WERI-Rb-1 (cell line): ENCODE results near the gene ACSS3.

Experiments used
- DNase-seq: peaks from one replicate; pipeline ENCODE4 v3.0.0-alpha.2; 2020
- H3K27ac ChIP-seq: fragments of 250-450 bp; sonication (Bioruptor Pico); 2 replicates; pipeline ENCODE4 v1.5.1; 2020; ENCODE audit warnings: mild to moderate bottlenecking, moderate library complexity
- H3K27me3 ChIP-seq: fragments of 250-450 bp; sonication (Bioruptor Pico); 2 replicates; pipeline ENCODE4 v1.5.1; 2021; ENCODE audit warnings: mild to moderate bottlenecking, low read depth, moderate library complexity; ENCODE audit not compliant: insufficient read depth, severe bottlenecking
- H3K36me3 ChIP-seq: fragments of 250-450 bp; sonication (Bioruptor Pico); 2 replicates; pipeline ENCODE4 v1.5.1; 2020; ENCODE audit warnings: mild to moderate bottlenecking, moderate library complexity
- H3K4me3 ChIP-seq: 2 replicates; pipeline ENCODE4 v1.5.1; 2011; ENCODE audit warnings: low read depth, mild to moderate bottlenecking, control low read depth, low read length
- H3K9me3 ChIP-seq: fragments of 250-450 bp; sonication (Bioruptor Pico); 2 replicates; pipeline ENCODE4 v1.5.1; 2021; ENCODE audit warnings: mild to moderate bottlenecking, moderate library complexity; ENCODE audit not compliant: severe bottlenecking
- TF ChIP-seq, protein P1 (sequence below): IDR thresholded peaks from 2 replicates; pipeline ENCODE4 v1.5.1; 2011; ENCODE audit warnings: low read depth, mild to moderate bottlenecking, control low read depth, inconsistent platforms, low read length

The ACSS3 gene

DNA sequence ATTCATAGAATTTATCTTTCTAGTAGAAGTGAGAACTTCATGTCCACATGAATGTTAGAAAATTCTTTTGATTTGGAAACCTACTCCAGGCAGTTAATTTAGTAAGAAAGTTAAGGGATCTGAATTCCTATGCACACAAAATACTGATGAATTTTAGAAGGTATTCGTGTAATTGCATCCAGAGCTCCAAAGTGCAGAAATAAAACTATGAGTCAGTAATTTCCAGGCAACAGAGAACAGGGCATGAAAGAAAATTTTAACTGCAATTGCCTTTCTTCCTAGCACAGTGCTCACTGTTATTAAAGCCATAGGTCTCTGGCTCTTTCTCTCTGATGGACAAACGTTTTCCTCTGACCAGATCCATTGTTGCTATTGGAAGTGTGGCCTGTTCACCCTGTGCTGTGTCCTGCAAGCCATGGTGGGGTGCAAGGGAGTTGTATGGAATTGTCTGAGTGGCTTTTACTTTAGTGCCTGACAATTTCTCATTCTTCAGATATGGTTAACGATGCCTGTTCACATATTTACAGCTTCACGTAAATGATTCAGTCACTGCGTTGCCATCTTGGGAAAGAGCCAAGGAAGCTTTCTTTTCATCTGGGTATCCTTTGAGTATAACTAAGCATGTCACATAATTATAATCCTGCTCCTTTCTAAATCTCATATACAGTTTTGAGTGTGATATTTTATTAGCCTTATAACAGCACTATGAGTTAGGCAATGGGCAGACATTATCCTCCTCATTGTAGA lies 145.1 kb downstream of the ACSS3 start:
- Histone ChIP-seq H3K27ac (no peak overlapping the region), H3K9me3 (no peaks in the 10 kb centered on the region), H3K4me3 (no peak overlapping the region), H3K27me3 (no peaks in the 10 kb centered on the region), H3K36me3 (no peaks in the 10 kb centered on the region)
- TF ChIP-seq, protein P1, sequence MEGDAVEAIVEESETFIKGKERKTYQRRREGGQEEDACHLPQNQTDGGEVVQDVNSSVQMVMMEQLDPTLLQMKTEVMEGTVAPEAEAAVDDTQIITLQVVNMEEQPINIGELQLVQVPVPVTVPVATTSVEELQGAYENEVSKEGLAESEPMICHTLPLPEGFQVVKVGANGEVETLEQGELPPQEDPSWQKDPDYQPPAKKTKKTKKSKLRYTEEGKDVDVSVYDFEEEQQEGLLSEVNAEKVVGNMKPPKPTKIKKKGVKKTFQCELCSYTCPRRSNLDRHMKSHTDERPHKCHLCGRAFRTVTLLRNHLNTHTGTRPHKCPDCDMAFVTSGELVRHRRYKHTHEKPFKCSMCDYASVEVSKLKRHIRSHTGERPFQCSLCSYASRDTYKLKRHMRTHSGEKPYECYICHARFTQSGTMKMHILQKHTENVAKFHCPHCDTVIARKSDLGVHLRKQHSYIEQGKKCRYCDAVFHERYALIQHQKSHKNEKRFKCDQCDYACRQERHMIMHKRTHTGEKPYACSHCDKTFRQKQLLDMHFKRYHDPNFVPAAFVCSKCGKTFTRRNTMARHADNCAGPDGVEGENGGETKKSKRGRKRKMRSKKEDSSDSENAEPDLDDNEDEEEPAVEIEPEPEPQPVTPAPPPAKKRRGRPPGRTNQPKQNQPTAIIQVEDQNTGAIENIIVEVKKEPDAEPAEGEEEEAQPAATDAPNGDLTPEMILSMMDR, result no peak
- DNase-seq, result no peak

DNA sequence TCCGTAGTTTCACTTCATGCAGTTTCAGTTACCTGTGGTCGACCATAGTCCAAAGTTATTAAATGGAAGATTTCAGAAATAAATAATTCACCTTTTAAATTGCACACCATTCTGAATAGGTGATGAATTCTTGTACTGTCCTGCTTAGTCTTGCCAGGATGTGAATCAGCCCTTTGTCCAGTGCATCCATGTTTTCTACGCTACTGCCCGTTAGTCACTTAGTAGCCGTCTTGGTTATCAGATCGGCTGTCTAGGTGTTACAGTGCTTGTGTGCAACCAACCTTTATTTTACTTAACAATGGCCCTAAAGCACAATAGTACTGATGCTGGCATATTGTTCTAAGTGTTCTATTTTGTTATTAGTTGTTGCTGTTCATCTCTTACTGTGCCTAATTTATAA lies 146.7 kb downstream of the ACSS3 start:
- no peaks in the 10 kb centered on the region for H3K27me3 ChIP-seq
- H3K27ac ChIP-seq, result no peak overlapping the region
- TF ChIP-seq, protein P1, result no peak
- H3K9me3 ChIP-seq, result no peaks in the 10 kb centered on the region
- H3K4me3 ChIP-seq, result no peak overlapping the region
- no peaks in the 10 kb centered on the region for H3K36me3 ChIP-seq
- no peak for DNase-seq

DNA sequence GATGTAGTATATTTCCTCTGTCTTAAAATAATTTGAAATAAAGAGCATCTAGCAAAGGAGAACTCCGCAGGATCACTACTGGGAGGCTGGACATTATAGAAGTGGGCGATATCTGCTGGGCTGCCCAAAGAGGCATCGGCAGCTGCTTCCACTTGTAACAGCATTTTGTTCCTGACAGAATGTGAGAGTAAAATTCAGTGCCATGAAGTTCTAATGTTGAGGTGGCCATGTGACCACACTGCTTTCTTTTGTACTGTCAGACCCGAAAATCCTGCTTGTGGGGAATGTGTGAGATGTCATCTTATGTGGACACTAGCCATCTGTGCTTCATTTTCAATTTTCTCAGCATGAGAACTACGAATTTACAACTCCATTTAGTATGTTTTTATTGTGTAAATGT lies 151.9 kb downstream of the ACSS3 start:
- no peak for DNase-seq
- TF ChIP-seq, protein P1, result no peak
- no peaks in the 10 kb centered on the region for H3K9me3 ChIP-seq
- no peaks in the 10 kb centered on the region for H3K36me3 ChIP-seq
- H3K4me3 ChIP-seq, result no peak overlapping the region
- no peak overlapping the region for H3K27ac ChIP-seq
- H3K27me3 ChIP-seq, result no peaks in the 10 kb centered on the region

DNA sequence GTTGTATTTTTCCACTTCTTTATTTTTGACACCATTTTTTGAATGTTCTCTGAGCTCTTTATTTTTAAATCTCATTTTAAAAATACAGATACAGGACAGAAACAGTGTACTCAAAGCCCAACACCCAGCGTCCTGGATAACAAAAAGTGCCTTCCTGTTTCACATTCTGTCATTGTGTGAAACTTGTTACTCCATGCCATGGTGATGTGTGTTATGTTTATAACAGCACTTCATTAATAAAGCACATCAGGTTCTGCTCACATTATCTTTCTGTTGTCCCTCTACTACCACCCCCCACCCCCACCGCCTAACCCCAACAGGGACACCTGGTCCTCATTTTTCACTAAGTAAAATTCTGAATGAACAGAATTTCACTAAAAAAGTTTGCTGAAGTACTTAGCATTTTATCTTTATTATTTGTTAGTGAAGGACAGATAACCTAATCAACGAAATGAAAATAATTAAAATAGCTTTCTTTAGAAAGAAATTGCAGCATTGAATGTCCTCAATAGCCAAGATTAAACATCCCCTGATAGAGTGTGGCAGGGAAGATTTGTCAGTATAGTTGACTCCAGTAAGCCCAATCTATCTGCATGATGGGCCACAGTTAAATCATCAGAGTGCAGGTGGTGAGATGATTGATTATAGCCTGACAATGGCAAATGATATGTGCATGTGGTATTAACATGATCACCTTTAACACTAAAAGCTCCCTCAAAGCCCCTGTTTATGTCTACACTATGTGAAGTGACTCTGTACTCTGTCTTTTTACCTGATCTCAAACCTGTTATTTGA lies 153.9 kb downstream of the ACSS3 start:
- Histone ChIP-seq H3K9me3 (no peaks in the 10 kb centered on the region), H3K4me3 (no peak overlapping the region), H3K27ac (no peak overlapping the region), H3K27me3 (no peaks in the 10 kb centered on the region), H3K36me3 (no peaks in the 10 kb centered on the region)
- TF ChIP-seq, protein P1, result no peak
- DNase-seq, result no peak

DNA sequence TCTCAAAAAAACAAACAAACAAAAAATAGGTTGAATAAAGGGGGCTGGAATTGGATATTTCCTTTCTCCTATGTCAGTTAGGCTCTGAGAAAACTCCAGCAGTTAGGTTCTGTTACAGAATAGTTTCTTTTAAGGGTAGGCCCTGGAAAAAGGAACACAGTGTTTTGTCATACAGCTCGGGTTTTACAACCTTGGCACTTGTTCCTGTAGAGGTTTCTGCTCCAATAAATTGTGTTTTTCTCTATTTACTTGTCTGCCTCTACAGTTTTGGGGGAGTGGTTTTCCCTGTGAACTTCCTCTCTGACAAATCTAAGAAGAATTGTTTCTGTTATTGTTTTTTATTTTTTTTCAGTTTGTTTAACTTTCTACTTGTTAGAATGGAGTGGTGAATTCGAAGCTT lies 167.6 kb downstream of the ACSS3 start:
- H3K9me3 ChIP-seq, result peaks cover 2% of the 10 kb centered on the region
- no peak overlapping the region for H3K27ac ChIP-seq
- DNase-seq, result no peak
- no peak overlapping the region for H3K4me3 ChIP-seq
- H3K27me3 ChIP-seq, result no peaks in the 10 kb centered on the region
- H3K36me3 ChIP-seq, result no peaks in the 10 kb centered on the region
- TF ChIP-seq, protein P1, result no peak
